HCT116 (cell line): ENCODE data around the gene LPAR6. TPM values are rescaled to one million over a fixed set of nuclear protein-coding genes. Genes with fewer than 3 reads are reported as not detected.

ENCODE experiments used
- ATAC-seq: fragments of 200-7000 bp; cut with Tn5 transposase; 2 replicates; pipeline ENCODE4 v1.9.1; 2020; ENCODE audit warnings: mild to moderate bottlenecking, moderate library complexity
- BruUV-seq: library from RNA; stranded (reverse); fragments of 400-500 nt; replicated peaks from 2 replicates; lab custom pipeline; 2021; lab: Mats Ljungman, UMichigan
- CTCF ChIA-PET: fragments of 300-600 bp; sonication (Branson Sonifier 250); formaldehyde crosslinking; loops from one replicate; lab custom pipeline; 2021; ENCODE audit warnings: antibody characterized with exemption; lab: Charles Lee
- POLR2A ChIA-PET: fragments of 300-600, 350-600 bp; sonication (Branson Sonifier 250); formaldehyde crosslinking; loops from one replicate; lab custom pipeline; 2021; ENCODE audit warnings: antibody characterized with exemption; lab: Charles Lee
- RAD21 ChIA-PET, 2 experiments: fragments of 300-600 bp; sonication (Branson Sonifier 250); formaldehyde crosslinking; loops; one replicate each; lab custom pipeline; 2023; ENCODE audit warnings: low total read pairs in 2 of 2; ENCODE audit not compliant: uncharacterized antibody in 2 of 2, unreplicated experiment in 2 of 2, low non-redundant PET in 1 of 2; lab: Charles Lee
- DNase-seq: peaks from one replicate; pipeline ENCODE4 v3.0.0-alpha.2; 2010; ENCODE audit warnings: low read depth, low spot score
- H2AFZ ChIP-seq: fragments of 200-600 bp; shearing (Covaris generic), sonication (generic); 2 replicates; pipeline ENCODE4 v1.6.1; 2017; ENCODE audit warnings: low read depth, mixed run types, mixed read lengths, antibody characterized with exemption, low read length; ENCODE audit not compliant: poor library complexity, severe bottlenecking
- H3K27ac ChIP-seq: 2 replicates; pipeline ENCODE4 v1.5.1; 2012; ENCODE audit warnings: low read depth, low read length
- H3K27me3 ChIP-seq: fragments of 200-600 bp; sonication (generic); 2 replicates; pipeline ENCODE4 v1.6.1; 2016; ENCODE audit warnings: mixed run types, low read length, mixed read lengths; ENCODE audit not compliant: insufficient read depth
- H3K36me3 ChIP-seq, 2 experiments: fragments of 200-500 bp in 1 of 2; fragments of 200-600 bp in 1 of 2; sonication (Bioruptor generic) in 1 of 2; sonication (generic) in 1 of 2; 2 replicates each; pipeline versions ENCODE4 v1.5.1 to v1.6.1; 2014 to 2016; ENCODE audit warnings: low read length in 2 of 2, inconsistent platforms in 1 of 2, mixed read lengths in 1 of 2, mixed run types in 1 of 2; ENCODE audit not compliant: insufficient read depth in 2 of 2, control insufficient read depth in 1 of 2
- H3K4me1 ChIP-seq, 2 experiments: fragments of 200-600 bp in 1 of 2; sonication (generic) in 1 of 2; 2 replicates each; pipeline versions ENCODE4 v1.5.1 to v1.6.1; 2012 to 2017; ENCODE audit warnings: low read length in 2 of 2, inconsistent platforms in 1 of 2, mild to moderate bottlenecking in 1 of 2, mixed read lengths in 1 of 2, mixed run types in 1 of 2, moderate library complexity in 1 of 2; ENCODE audit not compliant: insufficient read depth in 2 of 2, control insufficient read depth in 1 of 2
- H3K4me2 ChIP-seq: fragments of 200-600 bp; sonication (generic); 2 replicates; pipeline ENCODE4 v1.6.1; 2017; ENCODE audit warnings: mixed run types, low read length, mixed read lengths
- H3K4me3 ChIP-seq, 2 experiments: fragments of 200-600 bp in 1 of 2; sonication (generic) in 1 of 2; replicated peaks in 1 of 2; 2 replicates each; pipeline ENCODE4 v1.5.1; 2011 to 2016; ENCODE audit warnings: low read length in 2 of 2, control low read depth in 1 of 2, low read depth in 1 of 2, mild to moderate bottlenecking in 1 of 2, mixed read lengths in 1 of 2, mixed run types in 1 of 2
- H3K79me2 ChIP-seq: fragments of 200-600 bp; sonication (generic); 2 replicates; pipeline ENCODE4 v1.6.1; 2017; ENCODE audit warnings: mild to moderate bottlenecking, mixed run types, low read length, moderate library complexity, mixed read lengths; ENCODE audit not compliant: insufficient read depth
- H3K9ac ChIP-seq: fragments of 200-600 bp; sonication (generic); 2 replicates; pipeline ENCODE4 v1.6.1; 2016; ENCODE audit warnings: low read length, mixed read lengths
- H3K9me2 ChIP-seq: fragments of 200-600 bp; sonication (generic), shearing (Covaris generic); 2 replicates; pipeline ENCODE4 v1.6.1; 2017; ENCODE audit warnings: mixed run types, mild to moderate bottlenecking, moderate library complexity; ENCODE audit not compliant: insufficient read depth
- H3K9me3 ChIP-seq, 2 experiments: fragments of 200-500 bp in 1 of 2; fragments of 200-600 bp in 1 of 2; sonication (Bioruptor generic) in 1 of 2; sonication (generic) in 1 of 2; 2 replicates each; pipeline ENCODE4 v1.6.1; 2014 to 2017; ENCODE audit warnings: low read length in 2 of 2, mixed read lengths in 2 of 2, inconsistent platforms in 1 of 2, low read depth in 1 of 2, mild to moderate bottlenecking in 1 of 2, mixed run types in 1 of 2, moderate library complexity in 1 of 2; ENCODE audit not compliant: control insufficient read depth in 1 of 2, insufficient read depth in 1 of 2
- H4K20me1 ChIP-seq: fragments of 200-600 bp; sonication (generic), shearing (Covaris generic); 2 replicates; pipeline ENCODE4 v1.6.1; 2017; ENCODE audit warnings: mixed run types, mild to moderate bottlenecking, moderate library complexity; ENCODE audit not compliant: insufficient read depth
- ATF3 ChIP-seq: IDR thresholded peaks from 2 replicates; pipeline ENCODE4 v1.6.1; 2012
- CEBPB ChIP-seq: IDR thresholded peaks from 2 replicates; pipeline ENCODE4 v1.6.1; 2012; ENCODE audit warnings: low read depth
- CTCF ChIP-seq, 3 experiments: fragments of 200-600 bp in 1 of 3; sonication (generic) in 1 of 3; IDR thresholded peaks in 2 of 3; conservative IDR thresholded peaks in 1 of 3; 2 replicates each; pipeline ENCODE4 v1.5.1; 2012 to 2017; ENCODE audit warnings: low read depth in 2 of 3, low read length in 2 of 3, antibody characterized with exemption in 1 of 3, borderline replicate concordance in 1 of 3, control low read depth in 1 of 3, mild to moderate bottlenecking in 1 of 3, mixed read lengths in 1 of 3, mixed run types in 1 of 3, moderate library complexity in 1 of 3; ENCODE audit not compliant: insufficient read depth in 1 of 3
- EGR1 ChIP-seq: IDR thresholded peaks from 2 replicates; pipeline ENCODE4 v1.6.1; 2012; ENCODE audit warnings: low read depth
- ELF1 ChIP-seq: IDR thresholded peaks from 2 replicates; pipeline ENCODE4 v1.6.1; 2012; ENCODE audit warnings: low read depth, borderline replicate concordance
- EZH2 ChIP-seq: fragments of 200-600 bp; sonication (generic); IDR thresholded peaks from 2 replicates; pipeline ENCODE4 v1.6.1; 2017; ENCODE audit warnings: antibody characterized with exemption, mixed run types
- EZH2phosphoT487 ChIP-seq: fragments of 200-600 bp; IDR thresholded peaks from 2 replicates; pipeline ENCODE4 v1.6.1; 2018; ENCODE audit warnings: antibody characterized with exemption, borderline replicate concordance
- FOSL1 ChIP-seq: IDR thresholded peaks from 2 replicates; pipeline ENCODE4 v1.6.1; 2012; ENCODE audit warnings: low read depth
- JUND ChIP-seq: IDR thresholded peaks from 2 replicates; pipeline ENCODE4 v1.6.1; 2012
- MAX ChIP-seq: IDR thresholded peaks from 2 replicates; pipeline ENCODE4 v1.6.1; 2012
- POLR2A ChIP-seq: IDR thresholded peaks from 2 replicates; pipeline ENCODE4 v1.7.0; 2011; ENCODE audit warnings: borderline replicate concordance; ENCODE audit not compliant: insufficient read depth, insufficient read length; ENCODE audit errors: extremely low read depth
- SIN3A ChIP-seq: IDR thresholded peaks from 2 replicates; pipeline ENCODE4 v1.6.1; 2012; ENCODE audit warnings: low read depth
- SP1 ChIP-seq: IDR thresholded peaks from 2 replicates; pipeline ENCODE4 v1.6.1; 2012; ENCODE audit warnings: low read depth
- SRF ChIP-seq: IDR thresholded peaks from 2 replicates; pipeline ENCODE4 v1.6.1; 2012; ENCODE audit warnings: low read depth
- TCF7L2 ChIP-seq: IDR thresholded peaks from 2 replicates; pipeline ENCODE4 v1.7.0; 2011; ENCODE audit warnings: borderline replicate concordance, inconsistent platforms; ENCODE audit not compliant: insufficient read depth, insufficient read length; ENCODE audit errors: extremely low read depth
- ZBTB33 ChIP-seq: IDR thresholded peaks from 2 replicates; pipeline ENCODE4 v1.6.1; 2011; ENCODE audit warnings: mild to moderate bottlenecking, low read length, moderate library complexity; ENCODE audit not compliant: insufficient replicate concordance; ENCODE audit errors: extremely low read depth
- ZFX ChIP-seq: fragments of 450-650 bp; IDR thresholded peaks from 2 replicates; pipeline ENCODE4 v1.6.1; 2017
- ZNF274 ChIP-seq: fragments of 200-500 bp; sonication (Bioruptor generic); IDR thresholded peaks from 2 replicates; pipeline ENCODE4 v1.6.1; 2014; ENCODE audit warnings: mild to moderate bottlenecking, low read depth, low read length, inconsistent platforms
- intact Hi-C: fragments of 100-400 bp; cut with micrococcal nuclease; formaldehyde crosslinking; loops from 2 replicates; pipeline ENCODE4 v1.10.0; 2022
- total RNA-seq: library from RNA; stranded (reverse); gene quantifications from one replicate; pipeline ENCODE4 v1.2.1, GENCODE V29; 2021; ENCODE audit not compliant: unreplicated experiment

LPAR6 gene
- total RNA-seq, 1 experiment from 2014 or later, result 0.12 TPM

GRCh38 chr13:48448959-48449614, 36.2 kb upstream of the LPAR6 start:
- Histone ChIP-seq H3K27me3 (no peaks in the 10 kb centered on the region), H4K20me1 (no peaks in the 10 kb centered on the region), H3K9me3 (no peaks in the 10 kb centered on the region), H3K4me2 (no peak overlapping the region), H3K9ac (no peak overlapping the region), H3K36me3 (no peaks in the 10 kb centered on the region), H3K79me2 (no peaks in the 10 kb centered on the region; the same call in 1 of the 2 replicates), H2AFZ (no peak overlapping the region), H3K4me3 (no peak overlapping the region), H3K27ac (no peak overlapping the region), H3K4me1 (peaks cover 0 to 5% of the 10 kb centered on the region in 2 experiments; a peak in 2 of 4 replicates), H3K9me2 (no peaks in the 10 kb centered on the region)
- no TSS peak for BruUV-seq
- DNase-seq, result no peak
- intact Hi-C loops, result no loop called here
- TF ChIP-seq FOSL1 (no peak), EZH2 (no peak), POLR2A (no peak), TCF7L2 (no peak), ZNF274 (no peak), ZBTB33 (no peak), CEBPB (no peak), MAX (no peak), ATF3 (no peak), ZFX (no peak), ELF1 (no peak), SIN3A (no peak), CTCF (IDR thresholded peaks at IDR 0.05 in 2 of 3, conservative IDR thresholded peaks at IDR 0.05 in 1 of 3; ENCODE audit: borderline replicate concordance in 1 of 3, insufficient read depth in 1 of 3, low read depth in 2 of 3, low read length in 2 of 3) (no peak), SRF (no peak), EZH2phosphoT487 (no peak), JUND (no peak), EGR1 (no peak), SP1 (no peak)
- no peak for ATAC-seq
- POLR2A ChIA-PET, result no interaction called here
- RAD21 ChIA-PET, result no interaction called here
- CTCF ChIA-PET, result no interaction called here
